Activated CD8-positive, alpha-beta T cell treated with anti-CD3 and anti-CD28 coated beads for 36 hours (primary cell): ENCODE data around the gene ATP2B2. TPM values are rescaled to one million over a fixed set of nuclear protein-coding genes. Genes with fewer than 3 reads are reported as not detected.

Experiments used
- ATAC-seq: fragments of 200-7000 bp; cut with Tn5 transposase; one replicate; pipeline ENCODE4 v1.10.0; 2021; ENCODE audit warnings: mild to moderate bottlenecking, moderate library complexity
- CTCF ChIA-PET: fragments of 350-600 bp; sonication (Branson Sonifier 250); formaldehyde crosslinking; loops from one replicate; lab custom pipeline; 2021; ENCODE audit warnings: antibody characterized with exemption; lab: Charles Lee
- POLR2A ChIA-PET: fragments of 350-600 bp; sonication (Branson Sonifier 250); formaldehyde crosslinking; loops from one replicate; lab custom pipeline; 2021; ENCODE audit warnings: antibody characterized with exemption; lab: Charles Lee
- DNase-seq: peaks from one replicate; pipeline ENCODE4 v3.0.0-alpha.2; 2020
- H3K27ac Mint-ChIP-seq: one replicate; pipeline ENCODE4 v1.8.0; 2021; ENCODE audit warnings: mild to moderate bottlenecking, mixed read lengths
- H3K27me3 Mint-ChIP-seq: one replicate; pipeline ENCODE4 v1.8.0; 2021; ENCODE audit warnings: mixed read lengths
- H3K36me3 Mint-ChIP-seq: one replicate; pipeline ENCODE4 v1.8.0; 2021; ENCODE audit warnings: low read depth, mixed read lengths
- H3K4me1 Mint-ChIP-seq: one replicate; pipeline ENCODE4 v1.8.0; 2021; ENCODE audit warnings: low read depth, mixed read lengths
- H3K4me3 Mint-ChIP-seq: one replicate; pipeline ENCODE4 v1.8.0; 2021; ENCODE audit warnings: mild to moderate bottlenecking, moderate library complexity, mixed read lengths
- H3K9me3 Mint-ChIP-seq: one replicate; pipeline ENCODE4 v1.8.0; 2021; ENCODE audit warnings: mixed read lengths
- intact Hi-C: fragments of 100-400 bp; cut with micrococcal nuclease; formaldehyde crosslinking; loops from one replicate; pipeline ENCODE4 v1.10.0; 2022
- total RNA-seq, 2 experiments: library from RNA; stranded (reverse); gene quantifications; one replicate each; pipeline ENCODE4 v1.2.3, GENCODE V29; 2021
- TF ChIP-seq, protein P1 (sequence below): fragments of 200-600 bp; IDR thresholded peaks from one replicate; pipeline ENCODE4 v1.8.0; 2022; ENCODE audit warnings: antibody characterized with exemption, mild to moderate bottlenecking

Gene ATP2B2
- total RNA-seq, 2 experiments from 2014 or later, result not detected

DNA sequence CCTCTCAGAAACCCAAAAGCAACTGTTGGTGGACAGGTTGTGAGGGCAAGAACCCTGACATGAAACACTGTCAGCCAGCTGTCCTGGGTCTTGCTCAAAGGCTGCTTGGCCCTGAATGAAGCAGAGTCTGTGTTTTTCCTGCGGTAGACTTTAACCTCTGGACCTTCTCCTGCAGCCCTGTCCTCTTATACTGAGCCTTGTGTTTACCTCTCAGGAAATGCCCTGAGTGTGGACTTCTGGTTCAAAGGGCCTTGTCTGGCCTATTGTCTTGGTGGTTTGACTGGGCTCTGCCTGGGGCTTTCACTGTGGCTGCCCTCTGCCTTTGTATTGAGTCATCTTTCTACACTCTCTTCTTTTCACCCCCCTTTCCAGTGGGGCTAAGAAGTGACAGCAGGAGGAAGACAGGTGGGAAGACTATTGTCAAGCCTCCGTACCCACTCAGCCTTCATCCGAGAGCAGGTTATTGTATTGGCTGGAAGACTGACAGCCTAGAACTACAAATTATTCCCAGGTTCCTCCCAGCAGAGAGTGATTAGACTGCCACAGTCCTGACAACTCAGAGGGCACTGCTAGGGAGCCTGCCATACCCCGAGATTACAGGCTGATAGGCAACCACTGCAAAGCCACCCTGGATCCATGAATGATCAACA lies 187.9 kb downstream of the ATP2B2 start:
- Mint-ChIP-seq H3K27ac (no peak overlapping the region), H3K4me1 (peaks cover 18% of the 10 kb centered on the region), H3K9me3 (no peaks in the 10 kb centered on the region), H3K4me3 (no peak overlapping the region), H3K27me3 (no peaks in the 10 kb centered on the region), H3K36me3 (peaks cover 16% of the 10 kb centered on the region)
- intact Hi-C loops, result no loop called here
- ChIA-PET CTCF (interaction anchor here (1.3 kb wide), 1 partner anchor 54 kb away, joined by 4 read pairs; no protein-coding TSS in a partner anchor), POLR2A (no interaction called here)
- DNase-seq (no peak), ATAC-seq (no peak)
- TF ChIP-seq, protein P1, sequence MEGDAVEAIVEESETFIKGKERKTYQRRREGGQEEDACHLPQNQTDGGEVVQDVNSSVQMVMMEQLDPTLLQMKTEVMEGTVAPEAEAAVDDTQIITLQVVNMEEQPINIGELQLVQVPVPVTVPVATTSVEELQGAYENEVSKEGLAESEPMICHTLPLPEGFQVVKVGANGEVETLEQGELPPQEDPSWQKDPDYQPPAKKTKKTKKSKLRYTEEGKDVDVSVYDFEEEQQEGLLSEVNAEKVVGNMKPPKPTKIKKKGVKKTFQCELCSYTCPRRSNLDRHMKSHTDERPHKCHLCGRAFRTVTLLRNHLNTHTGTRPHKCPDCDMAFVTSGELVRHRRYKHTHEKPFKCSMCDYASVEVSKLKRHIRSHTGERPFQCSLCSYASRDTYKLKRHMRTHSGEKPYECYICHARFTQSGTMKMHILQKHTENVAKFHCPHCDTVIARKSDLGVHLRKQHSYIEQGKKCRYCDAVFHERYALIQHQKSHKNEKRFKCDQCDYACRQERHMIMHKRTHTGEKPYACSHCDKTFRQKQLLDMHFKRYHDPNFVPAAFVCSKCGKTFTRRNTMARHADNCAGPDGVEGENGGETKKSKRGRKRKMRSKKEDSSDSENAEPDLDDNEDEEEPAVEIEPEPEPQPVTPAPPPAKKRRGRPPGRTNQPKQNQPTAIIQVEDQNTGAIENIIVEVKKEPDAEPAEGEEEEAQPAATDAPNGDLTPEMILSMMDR, result no peak

DNA sequence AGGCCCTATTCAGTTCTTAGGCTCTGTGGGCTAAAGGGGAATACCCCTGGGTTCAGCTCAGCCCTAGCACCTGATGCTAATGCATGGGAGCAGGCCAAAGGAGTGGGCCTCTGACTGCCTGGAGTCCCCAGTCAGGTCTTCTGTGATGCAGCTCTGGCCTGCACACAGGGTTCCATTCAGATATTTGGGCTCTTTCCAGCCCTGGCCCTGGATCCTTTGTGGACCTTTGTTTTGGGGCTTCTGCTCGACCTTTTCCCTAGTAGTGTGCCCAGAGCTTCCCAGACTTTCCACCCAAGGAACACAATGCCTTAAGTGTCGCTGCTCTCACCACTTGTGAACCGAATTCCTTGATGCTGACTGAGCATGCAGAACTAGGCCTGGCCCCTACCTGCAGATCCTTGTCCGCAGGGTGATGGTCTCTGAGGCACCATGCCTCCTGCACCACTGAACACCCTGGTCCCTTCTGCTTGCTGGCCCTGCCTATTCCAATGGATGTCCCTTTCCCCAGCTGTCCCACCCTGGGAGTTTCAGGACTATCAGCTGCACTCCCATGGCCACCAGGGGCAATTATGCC lies 189.5 kb downstream of the ATP2B2 start:
- TF ChIP-seq, protein P1, result no peak
- H3K9me3 Mint-ChIP-seq, result no peaks in the 10 kb centered on the region
- POLR2A ChIA-PET, result no interaction called here
- intact Hi-C loops, result no loop called here
- no peak overlapping the region for H3K27ac Mint-ChIP-seq
- DNase-seq (no peak), ATAC-seq (no peak)
- CTCF ChIA-PET, result interaction anchor here (1.5 kb wide), 1 partner anchor 52 kb away, joined by 3 read pairs; no protein-coding TSS in a partner anchor
- H3K36me3 Mint-ChIP-seq, result peaks cover 26% of the 10 kb centered on the region
- peaks cover 16% of the 10 kb centered on the region for H3K4me1 Mint-ChIP-seq
- H3K27me3 Mint-ChIP-seq, result no peaks in the 10 kb centered on the region
- no peak overlapping the region for H3K4me3 Mint-ChIP-seq

- no peaks in the 10 kb centered on the region for H3K27me3 Mint-ChIP-seq
- H3K36me3 Mint-ChIP-seq, result peaks cover 32% of the 10 kb centered on the region
Observed at GRCh38 chr3:10315101-10315500, 190.3 kb downstream of the ATP2B2 start.

GRCh38 chr3:10312861-10313260 lies 192.5 kb downstream of the ATP2B2 start:
- DNase-seq (no peak), ATAC-seq (no peak)
- H3K27ac Mint-ChIP-seq, result no peak overlapping the region
- H3K36me3 Mint-ChIP-seq, result peaks cover 37% of the 10 kb centered on the region
- no peak overlapping the region for H3K4me3 Mint-ChIP-seq
- intact Hi-C loops, result no loop called here
- H3K4me1 Mint-ChIP-seq, result peaks cover 6% of the 10 kb centered on the region
- H3K27me3 Mint-ChIP-seq, result no peaks in the 10 kb centered on the region
- no peaks in the 10 kb centered on the region for H3K9me3 Mint-ChIP-seq
- ChIA-PET CTCF (interaction anchor here (1.5 kb wide), 1 partner anchor 49 kb away, joined by 4 read pairs; no protein-coding TSS in a partner anchor), POLR2A (interaction anchor here (1.0 to 1.2 kb wide), 3 partner anchors 8 to 20 kb away, joined by 3 to 4 read pairs (median 3); partner anchors contain the start of gene SEC13)
- TF ChIP-seq, protein P1, result no peak

More at GRCh38 chr3:10315101-10315500, 190.3 kb downstream of the ATP2B2 start:
- TF ChIP-seq, protein P1, result no peak
- CTCF ChIA-PET, result no interaction called here
- Mint-ChIP-seq H3K4me3 (no peak overlapping the region), H3K4me1 (peaks cover 20% of the 10 kb centered on the region), H3K9me3 (no peaks in the 10 kb centered on the region), H3K27ac (no peak overlapping the region)
- POLR2A ChIA-PET, result interaction anchor here (1.9 kb wide), 1 partner anchor 12 kb away, joined by 6 read pairs; no protein-coding TSS in a partner anchor
- no peak for DNase-seq
- intact Hi-C loops, result no loop called here
- no peak for ATAC-seq

DNA sequence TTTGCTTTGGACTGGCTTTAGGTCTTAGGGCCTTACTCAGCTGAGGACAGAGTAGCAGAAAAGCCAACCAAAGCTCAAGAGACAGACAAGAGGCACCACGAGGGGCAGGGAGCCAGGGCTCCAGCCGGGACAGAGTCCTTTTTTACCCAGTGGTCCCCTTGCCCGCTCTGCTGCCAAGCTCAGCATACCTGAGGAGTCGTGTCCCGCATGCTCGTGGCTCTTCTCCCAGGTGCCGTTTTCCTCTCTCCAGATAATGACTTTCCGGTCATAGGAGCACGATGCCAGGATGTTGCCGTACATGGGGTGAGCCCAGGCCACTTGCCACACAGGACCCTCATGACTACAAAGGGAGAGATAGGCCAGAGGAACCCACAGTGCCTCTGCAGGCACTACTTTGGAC lies 193.0 kb downstream of the ATP2B2 start:
- Mint-ChIP-seq H3K36me3 (peaks cover 41% of the 10 kb centered on the region), H3K4me1 (peaks cover 6% of the 10 kb centered on the region), H3K9me3 (no peaks in the 10 kb centered on the region), H3K27ac (no peak overlapping the region), H3K4me3 (no peak overlapping the region), H3K27me3 (no peaks in the 10 kb centered on the region)
- ATAC-seq, result no peak
- POLR2A ChIA-PET, result interaction anchor here (0.6 to 1.5 kb wide), 4 partner anchors 8 to 47 kb away, joined by 3 to 5 read pairs (median 4); partner anchors contain the start of gene SEC13
- no peak for DNase-seq
- intact Hi-C loops, result no loop called here
- CTCF ChIA-PET, result interaction anchor here (1.5 kb wide), 1 partner anchor 49 kb away, joined by 4 read pairs; no protein-coding TSS in a partner anchor
- TF ChIP-seq, protein P1, result no peak
